Ishikawa (cell line): ENCODE measurements around the gene TMA7B.

Source experiments
- CEBPB ChIP-seq: IDR thresholded peaks from 2 replicates; pipeline ENCODE4 v1.6.1; 2012
- CREB1 ChIP-seq: IDR thresholded peaks from 2 replicates; pipeline ENCODE4 v1.6.1; 2012; ENCODE audit warnings: low read depth
- RAD21 ChIP-seq: IDR thresholded peaks from 2 replicates; pipeline ENCODE4 v1.6.1; 2012; ENCODE audit warnings: low read depth
- TEAD4 ChIP-seq: IDR thresholded peaks from 2 replicates; pipeline ENCODE4 v1.6.1; 2012
- YY1 ChIP-seq: IDR thresholded peaks from 2 replicates; pipeline ENCODE4 v1.6.1; 2012; ENCODE audit warnings: low read depth
- TF ChIP-seq, protein P1 (sequence below): IDR thresholded peaks from 2 replicates; pipeline ENCODE4 v1.6.1; 2012
- TF ChIP-seq, protein P2 (sequence below): IDR thresholded peaks from 2 replicates; pipeline ENCODE4 v1.6.1; 2012; ENCODE audit warnings: low read depth, mild to moderate bottlenecking

DNA sequence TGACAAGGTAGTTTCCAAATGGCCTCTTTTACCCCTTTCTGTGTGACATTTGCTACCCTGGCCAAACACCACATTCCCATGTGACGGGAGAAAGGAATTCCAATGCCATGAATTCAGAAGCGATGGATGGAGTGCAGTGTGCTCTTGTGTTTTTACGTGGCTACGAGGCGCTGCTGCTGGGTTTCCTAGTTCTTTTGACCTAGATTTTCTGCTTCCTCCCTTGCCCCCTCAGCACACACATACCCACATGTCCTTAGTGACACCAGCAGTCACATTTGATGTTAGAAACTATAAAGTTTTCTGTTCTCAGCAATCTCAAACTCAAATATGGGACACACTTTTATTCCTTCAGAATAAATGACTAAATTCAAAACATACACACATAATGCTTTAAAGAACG lies 7.8 kb upstream of the TMA7B start:
- TF ChIP-seq CREB1 (no peak), YY1 (no peak), RAD21 (no peak), CEBPB (no peak), TEAD4 (no peak)
- TF ChIP-seq, protein P1, sequence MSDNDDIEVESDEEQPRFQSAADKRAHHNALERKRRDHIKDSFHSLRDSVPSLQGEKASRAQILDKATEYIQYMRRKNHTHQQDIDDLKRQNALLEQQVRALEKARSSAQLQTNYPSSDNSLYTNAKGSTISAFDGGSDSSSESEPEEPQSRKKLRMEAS: no peak
- TF ChIP-seq, protein P2, sequence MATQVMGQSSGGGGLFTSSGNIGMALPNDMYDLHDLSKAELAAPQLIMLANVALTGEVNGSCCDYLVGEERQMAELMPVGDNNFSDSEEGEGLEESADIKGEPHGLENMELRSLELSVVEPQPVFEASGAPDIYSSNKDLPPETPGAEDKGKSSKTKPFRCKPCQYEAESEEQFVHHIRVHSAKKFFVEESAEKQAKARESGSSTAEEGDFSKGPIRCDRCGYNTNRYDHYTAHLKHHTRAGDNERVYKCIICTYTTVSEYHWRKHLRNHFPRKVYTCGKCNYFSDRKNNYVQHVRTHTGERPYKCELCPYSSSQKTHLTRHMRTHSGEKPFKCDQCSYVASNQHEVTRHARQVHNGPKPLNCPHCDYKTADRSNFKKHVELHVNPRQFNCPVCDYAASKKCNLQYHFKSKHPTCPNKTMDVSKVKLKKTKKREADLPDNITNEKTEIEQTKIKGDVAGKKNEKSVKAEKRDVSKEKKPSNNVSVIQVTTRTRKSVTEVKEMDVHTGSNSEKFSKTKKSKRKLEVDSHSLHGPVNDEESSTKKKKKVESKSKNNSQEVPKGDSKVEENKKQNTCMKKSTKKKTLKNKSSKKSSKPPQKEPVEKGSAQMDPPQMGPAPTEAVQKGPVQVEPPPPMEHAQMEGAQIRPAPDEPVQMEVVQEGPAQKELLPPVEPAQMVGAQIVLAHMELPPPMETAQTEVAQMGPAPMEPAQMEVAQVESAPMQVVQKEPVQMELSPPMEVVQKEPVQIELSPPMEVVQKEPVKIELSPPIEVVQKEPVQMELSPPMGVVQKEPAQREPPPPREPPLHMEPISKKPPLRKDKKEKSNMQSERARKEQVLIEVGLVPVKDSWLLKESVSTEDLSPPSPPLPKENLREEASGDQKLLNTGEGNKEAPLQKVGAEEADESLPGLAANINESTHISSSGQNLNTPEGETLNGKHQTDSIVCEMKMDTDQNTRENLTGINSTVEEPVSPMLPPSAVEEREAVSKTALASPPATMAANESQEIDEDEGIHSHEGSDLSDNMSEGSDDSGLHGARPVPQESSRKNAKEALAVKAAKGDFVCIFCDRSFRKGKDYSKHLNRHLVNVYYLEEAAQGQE: no peak
